GM21381 (cell line): ENCODE results near the gene SFXN2.
"Not testable (repeated sequence)": the region's sequence is repeated elsewhere in the genome, so short reads cannot be mapped to it uniquely, and the experiment has no call there.

Experiments used
- ATAC-seq: cut with Tn5 transposase; IDR thresholded peaks from one replicate; pipeline ENCODE4 v1.9.1; 2021; ENCODE audit warnings: mild to moderate bottlenecking, moderate library complexity; ENCODE audit not compliant: unreplicated experiment

Gene SFXN2

GRCh38 chr10:102718220-102718619 is 3.8 kb downstream of the SFXN2 start:
- no peak for ATAC-seq

DNA sequence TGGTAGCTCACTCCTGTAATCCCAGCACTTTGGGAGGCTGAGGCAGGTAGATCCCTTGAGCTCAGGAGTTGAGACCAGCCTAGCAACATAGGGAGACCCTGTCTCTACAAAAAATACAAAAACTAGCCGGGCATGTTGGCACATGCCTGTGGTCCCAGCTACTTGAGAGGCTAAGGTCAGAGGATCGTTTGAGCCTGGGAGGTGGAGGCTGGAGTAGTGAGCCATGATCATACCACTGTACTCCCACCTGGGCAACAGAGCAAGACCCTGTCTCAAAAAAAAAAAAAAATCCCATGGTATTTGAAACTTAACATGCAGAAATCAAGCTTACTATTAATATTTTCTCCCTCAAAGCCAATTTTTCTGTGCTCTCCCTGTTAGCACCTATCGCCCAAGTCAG is 5.9 kb downstream of the SFXN2 start:
- no peak for ATAC-seq

DNA sequence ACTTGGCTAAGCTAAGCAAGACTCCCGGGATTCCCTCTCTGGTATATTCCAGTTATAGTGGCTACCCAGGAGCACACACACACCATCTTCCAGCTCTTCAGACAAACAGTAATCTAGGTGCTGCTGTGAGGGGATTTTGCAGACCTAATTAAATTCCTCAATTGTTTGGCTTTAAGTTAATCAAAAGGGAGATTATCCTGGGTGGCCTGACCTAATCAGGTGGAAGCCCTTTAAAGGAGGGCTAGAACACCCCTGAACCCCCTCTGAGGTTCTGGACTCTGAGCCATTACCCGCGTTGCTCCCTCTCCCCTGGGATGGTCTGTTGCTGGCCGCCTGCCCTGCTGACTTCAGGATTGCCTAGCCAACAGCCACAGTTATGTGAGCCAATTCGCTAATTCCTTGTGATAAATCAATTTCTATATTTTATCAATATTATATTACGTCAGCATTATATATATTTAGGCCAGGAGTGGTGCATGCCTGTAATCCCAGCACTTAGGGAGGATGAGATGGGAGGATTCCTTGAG is 6.4 kb downstream of the SFXN2 start:
- no peak for ATAC-seq

- ATAC-seq, result no peak
These were observed 7.5 kb downstream of the SFXN2 start for GRCh38 chr10:102721954-102722353.

DNA sequence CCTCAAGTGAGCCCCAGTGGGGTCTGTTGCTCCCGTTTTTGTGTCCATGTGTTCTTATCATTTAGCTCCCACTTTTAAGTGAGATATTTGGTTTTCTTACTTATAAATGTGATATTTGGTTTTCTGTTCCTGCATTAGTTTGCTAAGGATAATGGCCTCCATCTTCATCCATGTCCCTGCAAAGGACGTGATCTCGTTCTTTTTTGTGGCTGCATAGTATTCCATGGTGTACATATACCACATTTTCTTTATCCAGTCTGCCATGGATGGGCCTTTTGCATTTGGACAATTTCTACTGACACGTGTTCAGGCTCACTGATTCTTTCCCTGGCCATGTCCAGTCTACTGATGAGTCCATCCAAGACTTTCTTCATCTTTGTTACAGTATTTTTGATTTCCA is 9.6 kb downstream of the SFXN2 start:
- ATAC-seq, result no peak

DNA sequence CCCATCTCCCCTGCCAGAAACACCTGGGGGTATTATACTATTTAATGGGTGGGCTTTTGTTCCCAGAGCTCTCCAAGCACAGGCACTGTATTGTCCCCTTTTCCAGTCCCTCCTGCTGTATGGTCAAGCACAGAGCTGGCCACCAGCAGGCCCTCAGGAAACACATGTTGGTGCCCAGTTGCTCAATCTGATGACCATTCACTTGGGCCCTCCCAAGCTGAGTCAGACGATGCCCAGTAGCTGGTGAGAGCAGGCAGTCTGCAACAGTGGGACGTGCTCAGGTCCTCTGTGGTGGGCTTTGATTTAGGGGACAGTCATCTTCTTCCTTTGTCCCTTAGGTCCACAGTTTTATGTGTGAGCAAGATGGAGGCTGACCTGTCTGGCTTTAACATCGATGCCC is 11.8 kb downstream of the SFXN2 start:
- no peak for ATAC-seq

DNA sequence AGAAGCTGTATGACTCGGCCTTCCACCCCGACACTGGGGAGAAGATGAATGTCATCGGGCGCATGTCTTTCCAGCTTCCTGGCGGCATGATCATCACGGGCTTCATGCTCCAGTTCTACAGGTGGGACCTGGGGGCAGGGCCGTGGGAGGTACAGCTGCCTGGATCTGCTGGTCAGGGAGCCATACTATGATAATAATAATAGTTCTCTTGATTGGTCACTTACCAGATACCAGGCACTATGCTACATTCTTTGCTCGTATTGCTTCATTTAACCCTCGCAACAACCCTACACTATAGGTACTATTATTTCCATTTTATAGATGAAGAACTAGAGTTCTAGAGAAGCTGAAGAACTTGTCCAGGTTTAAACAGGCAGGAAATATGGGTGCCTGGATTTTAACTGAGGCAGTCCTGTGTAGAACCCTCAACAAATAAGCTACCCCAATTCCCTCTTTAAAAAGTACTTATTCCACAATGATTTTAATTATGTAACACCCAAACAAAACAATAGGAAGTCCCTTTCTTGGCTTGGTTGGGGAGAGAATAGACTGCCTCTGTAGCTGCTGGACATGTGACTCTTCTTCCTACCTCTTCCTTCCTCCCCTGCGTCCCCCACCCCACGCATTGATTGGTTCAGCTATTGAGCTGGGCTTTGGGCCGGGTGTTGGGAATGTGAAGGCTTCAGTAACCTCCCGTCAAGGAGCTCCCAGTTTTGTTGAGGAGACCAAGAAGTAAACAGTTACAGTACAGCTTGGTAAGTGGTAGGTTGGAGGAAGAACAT is 12.8 kb downstream of the SFXN2 start:
- no peak for ATAC-seq

GRCh38 chr10:102729029-102730026 is 14.9 kb downstream of the SFXN2 start:
- peak; percentile 61 for ATAC-seq

GRCh38 chr10:102731222-102731800 is 16.9 kb downstream of the SFXN2 start:
- ATAC-seq, result no peak

DNA sequence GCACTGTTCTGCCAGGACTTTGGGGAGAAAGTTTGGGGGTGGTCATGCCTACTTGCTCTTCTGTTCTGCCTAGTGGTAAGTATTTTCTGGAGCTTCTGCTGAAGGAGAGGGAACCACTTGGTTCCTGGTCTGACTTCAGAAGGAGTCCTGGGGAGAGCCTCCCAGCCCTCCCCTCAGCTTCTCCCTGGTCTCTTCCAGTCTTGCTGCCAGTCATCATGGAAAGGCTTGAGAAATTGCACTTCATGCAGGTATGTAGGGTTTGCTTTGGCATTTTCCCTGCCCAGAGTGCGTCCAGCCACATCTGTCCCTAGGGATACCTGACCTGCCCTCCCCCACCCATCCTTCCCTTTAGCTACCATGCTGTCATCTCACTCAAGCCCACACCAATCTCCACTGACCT is 18.2 kb downstream of the SFXN2 start:
- no peak for ATAC-seq

DNA sequence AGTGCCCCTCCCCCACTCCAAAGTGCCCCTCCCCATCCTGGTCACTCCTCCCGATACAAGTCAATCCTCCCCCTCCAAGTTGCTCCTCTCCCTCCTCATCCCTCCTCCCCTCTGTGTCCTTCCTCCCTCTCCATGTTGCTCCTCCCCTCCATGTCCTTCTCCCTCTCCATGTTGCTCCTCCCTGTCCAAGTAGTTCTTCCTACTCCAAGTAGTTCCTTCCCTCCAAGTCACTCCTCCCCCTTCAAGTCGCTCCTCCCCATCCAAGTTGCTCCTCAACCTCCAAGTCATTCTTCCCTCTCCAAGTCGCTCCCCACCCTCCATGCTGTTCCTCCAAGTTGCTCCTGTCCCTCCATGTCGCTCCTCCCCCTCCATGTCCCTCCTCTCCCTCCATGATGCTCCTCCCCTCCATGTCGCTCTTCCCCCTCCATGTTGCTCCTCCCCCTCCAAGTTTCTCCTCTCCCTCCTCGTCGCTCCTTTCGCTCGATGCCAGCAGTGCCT is 20.7 kb downstream of the SFXN2 start:
- ATAC-seq, result no peak

GRCh38 chr10:102738692-102739121 is 24.3 kb downstream of the SFXN2 start:
- no peak for ATAC-seq

- no peak for ATAC-seq
These were observed 25.8 kb downstream of the SFXN2 start for GRCh38 chr10:102740229-102740628.

- no peak for ATAC-seq
These were observed 27.3 kb downstream of the SFXN2 start for GRCh38 chr10:102741726-102742237.

DNA sequence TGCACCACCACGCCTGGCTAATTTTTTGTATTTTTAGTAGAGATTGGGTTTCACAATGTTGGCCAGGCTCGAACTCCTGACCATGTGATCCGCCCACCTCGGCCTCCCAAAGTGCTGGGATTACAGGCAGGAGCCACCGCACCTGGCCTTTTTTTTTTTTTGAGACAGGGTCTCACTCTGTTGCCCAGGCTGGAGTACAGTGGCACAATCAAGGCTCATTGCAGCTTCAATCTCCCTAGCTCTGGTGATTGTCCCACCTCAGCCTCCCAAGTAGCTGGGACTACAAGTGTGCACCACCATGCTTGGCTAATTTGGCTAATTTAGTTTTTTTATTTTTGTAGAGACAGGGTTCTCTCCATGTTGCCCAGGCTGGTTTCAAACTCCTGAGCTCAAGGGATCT is 27.9 kb downstream of the SFXN2 start:
- not testable (repeated sequence) for ATAC-seq

- no peak for ATAC-seq
These were observed 28.7 kb downstream of the SFXN2 start for GRCh38 chr10:102743078-102743587.

DNA sequence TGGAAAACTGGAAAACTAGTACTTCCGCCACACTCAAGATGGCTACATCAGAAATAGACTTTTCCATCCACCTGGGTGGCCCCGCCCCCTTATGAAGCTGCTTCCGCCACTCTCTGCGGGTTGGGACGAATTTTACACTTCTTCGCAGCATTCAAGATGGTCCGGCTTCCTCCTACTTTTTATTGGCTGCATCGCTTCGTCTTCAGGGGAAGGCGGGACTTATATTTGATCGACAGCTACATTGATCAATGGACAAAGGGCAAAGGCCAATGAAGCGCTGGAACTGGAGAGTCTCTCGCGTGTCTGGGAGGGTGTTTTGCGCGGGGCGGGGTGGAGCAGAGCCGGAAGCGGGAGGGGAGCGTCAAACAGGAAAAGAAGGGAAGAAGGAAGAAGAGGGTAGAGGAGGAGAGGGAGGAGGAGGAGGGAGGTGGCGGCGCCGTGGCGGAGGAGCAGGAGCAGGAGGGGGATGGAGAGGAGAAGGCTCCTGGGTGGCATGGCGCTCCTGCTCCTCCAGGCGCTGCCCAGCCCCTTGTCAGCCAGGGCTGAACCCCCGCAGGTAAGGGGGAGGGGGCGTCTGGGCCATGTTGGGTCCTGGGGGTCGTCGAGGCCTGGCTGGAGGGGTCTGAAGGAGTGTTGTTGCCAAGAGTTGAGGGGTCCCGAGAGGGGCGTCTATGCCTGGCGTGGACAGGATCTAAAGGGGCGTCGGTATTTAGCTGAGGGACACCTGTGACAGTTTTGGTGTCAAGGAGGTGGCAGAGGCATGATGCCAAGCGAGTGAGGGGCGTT is 29.3 kb downstream of the SFXN2 start, which contains the start of gene WBP1L:
Gene WBP1L (plus strand): TSS at position 361 of the 786 bp plus-strand sequence. CDS start 106 bp downstream, at position 467.
- peak; percentile 97 for ATAC-seq

GRCh38 chr10:102744374-102745051 is 30.1 kb downstream of the SFXN2 start:
- no peak for ATAC-seq

- no peak for ATAC-seq
These were observed 30.7 kb downstream of the SFXN2 start for GRCh38 chr10:102745157-102745556.
